Measurements from ENCODE around the gene STARD5.
A peak's percentile ranks its signal among the peaks of the same experiment; 100 is the strongest.

STARD5 gene

GRCh38 chr15:81268881-81269601 lies 54.9 kb downstream of the STARD5 start:
- no peak for DNase-seq
- in situ Hi-C loops (cut with HindIII; ENCODE audit: low pct_ligation_motif_present, low pct_unique_long_range_greater_than_20kb, low sequenced_read_pairs) = no loop called here

GRCh38 chr15:81268340-81268739 lies 55.6 kb downstream of the STARD5 start:
- in situ Hi-C loops (cut with HindIII; ENCODE audit: low pct_ligation_motif_present, low pct_unique_long_range_greater_than_20kb, low sequenced_read_pairs) = no loop called here
- DNase-seq = no peak

DNA sequence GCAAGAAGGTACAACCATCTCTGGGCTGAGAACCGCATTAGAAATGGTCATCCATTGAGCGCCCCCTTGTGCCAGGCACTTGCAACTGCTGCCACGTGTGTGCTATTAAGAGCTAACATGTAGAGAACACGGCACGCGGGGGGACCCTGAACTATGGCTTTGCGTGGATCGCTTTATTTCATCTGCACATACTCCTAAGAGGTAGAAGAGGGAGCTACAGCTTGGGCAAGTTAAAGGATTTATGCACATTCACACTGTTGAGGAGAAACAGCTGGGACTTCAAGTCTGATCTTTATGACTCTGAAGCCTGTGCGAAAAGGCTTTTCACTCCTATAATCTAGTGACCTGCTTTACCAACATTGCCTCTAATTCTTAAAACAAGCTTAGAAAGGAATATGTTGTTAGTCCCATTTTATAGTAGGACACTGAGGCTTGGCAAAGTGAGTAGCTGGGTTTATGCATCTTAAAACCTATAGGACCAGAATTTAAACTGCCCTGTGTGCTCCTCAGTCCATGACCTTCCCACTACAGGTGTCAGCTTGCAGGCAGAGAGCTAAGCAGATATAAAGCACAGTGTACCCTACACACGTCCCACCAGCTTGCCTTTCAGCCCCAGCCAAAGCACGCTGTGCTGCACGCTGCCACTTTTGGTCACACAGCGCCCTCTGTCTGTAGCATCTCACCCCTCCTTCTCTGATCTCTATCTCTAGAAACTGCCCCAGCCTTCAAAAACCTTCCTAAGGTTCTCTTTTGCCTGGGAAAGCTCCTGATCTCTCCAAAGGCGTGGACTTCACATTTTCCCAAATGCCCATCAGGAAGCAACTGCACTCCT lies 57.8 kb downstream of the STARD5 start:
- DNase-seq = peak; percentile 69
- in situ Hi-C loops (cut with HindIII; ENCODE audit: low pct_ligation_motif_present, low pct_unique_long_range_greater_than_20kb, low sequenced_read_pairs) = no loop called here

- in situ Hi-C loops (cut with HindIII; ENCODE audit: low pct_ligation_motif_present, low pct_unique_long_range_greater_than_20kb, low sequenced_read_pairs) = no loop called here
- no peak for DNase-seq
Observed at GRCh38 chr15:81265256-81265943, 58.5 kb downstream of the STARD5 start.

DNA sequence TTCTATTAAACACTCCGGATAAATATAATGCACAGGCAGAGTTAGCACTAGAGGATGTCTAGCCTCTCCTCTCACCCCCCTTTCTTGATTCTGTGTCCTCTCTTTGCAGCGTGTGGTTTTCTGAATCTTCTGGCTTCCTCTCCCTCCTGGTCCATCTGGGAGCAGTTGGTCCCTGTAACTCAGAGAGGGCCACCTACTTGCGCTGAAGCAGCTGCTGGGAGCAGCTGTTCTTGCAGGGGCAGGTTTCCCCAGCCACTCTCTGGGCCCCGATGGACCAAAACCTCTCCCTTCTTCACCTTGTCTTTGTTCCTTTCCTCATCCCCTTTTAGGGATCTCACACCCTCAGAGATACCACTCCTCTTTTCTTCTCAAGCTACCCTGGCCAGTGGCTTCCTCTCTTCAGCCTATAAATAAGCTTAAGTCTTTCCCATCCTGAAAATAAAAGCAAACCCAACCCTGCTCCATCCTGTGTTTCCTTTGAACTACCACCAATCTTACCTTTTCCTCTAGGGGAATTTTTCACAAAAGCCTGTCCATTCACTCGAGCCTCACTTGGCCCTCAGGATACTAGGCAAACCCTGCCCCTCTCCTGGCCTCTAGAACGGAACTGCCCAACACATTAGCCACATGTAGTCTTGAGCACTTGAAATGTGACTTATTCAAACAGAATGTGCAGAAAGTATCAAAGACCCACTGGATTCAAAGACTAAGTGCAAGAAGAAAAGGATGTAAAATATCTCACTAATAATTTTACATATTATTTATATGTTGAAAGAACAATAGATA lies 59.7 kb downstream of the STARD5 start:
- no peak for DNase-seq
- in situ Hi-C loops (cut with HindIII; ENCODE audit: low pct_ligation_motif_present, low pct_unique_long_range_greater_than_20kb, low sequenced_read_pairs) = no loop called here

DNA sequence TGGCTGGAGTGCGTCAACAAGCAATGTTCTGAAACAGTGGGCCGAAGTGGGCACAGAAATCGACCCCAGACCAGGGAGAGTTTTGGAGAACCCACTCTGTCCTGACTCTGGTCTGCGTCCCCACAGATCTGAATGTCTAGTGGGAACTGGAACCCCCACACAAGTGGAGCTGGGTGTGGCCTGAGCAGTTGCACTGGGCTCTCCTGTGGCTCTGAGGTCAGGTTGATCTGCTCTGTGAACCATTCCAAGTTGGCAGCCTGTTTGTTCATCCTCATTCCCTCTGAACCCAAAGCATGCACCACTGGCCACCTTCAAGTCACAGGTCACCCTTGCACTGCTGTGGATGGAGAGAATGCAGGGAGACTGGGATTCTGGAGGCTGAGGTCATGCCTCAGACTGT lies 60.5 kb downstream of the STARD5 start:
- in situ Hi-C loops (cut with HindIII; ENCODE audit: low pct_ligation_motif_present, low pct_unique_long_range_greater_than_20kb, low sequenced_read_pairs) = no loop called here
- no peak for DNase-seq

- no peak for DNase-seq
- in situ Hi-C loops (cut with HindIII; ENCODE audit: low pct_ligation_motif_present, low pct_unique_long_range_greater_than_20kb, low sequenced_read_pairs) = no loop called here
Observed at GRCh38 chr15:81261172-81261811, 62.6 kb downstream of the STARD5 start.

GRCh38 chr15:81259760-81260298 lies 64.1 kb downstream of the STARD5 start:
- in situ Hi-C loops (cut with HindIII; ENCODE audit: low pct_ligation_motif_present, low pct_unique_long_range_greater_than_20kb, low sequenced_read_pairs) = no loop called here
- no peak for DNase-seq
